Stimulated activated naive CD8-positive, alpha-beta T cell treated with anti-CD3 and anti-CD28 coated beads, Interleukin-15, amount 100 ng/mL, for 72 hours (primary cell): ENCODE measurements around the gene VPS39.

Source experiments
- ATAC-seq: fragments of 150-1000 bp; cut with Tn5 transposase; 2 replicates; pipeline ENCODE4 v1.10.0; 2021; ENCODE audit warnings: mild to moderate bottlenecking, moderate library complexity
- DNase-seq, 2 donors: peaks; one replicate each; pipeline ENCODE4 v3.0.0; 2021 to 2022
- H3K27ac Mint-ChIP-seq, 2 donors: one replicate each; pipeline ENCODE4 v1.8.0; 2022; ENCODE audit warnings: mild to moderate bottlenecking in 2 of 2, mixed read lengths in 2 of 2, moderate library complexity in 2 of 2
- H3K27me3 Mint-ChIP-seq: one replicate; pipeline ENCODE4 v1.8.0; 2022; ENCODE audit warnings: mixed read lengths
- H3K4me1 Mint-ChIP-seq: one replicate; pipeline ENCODE4 v1.8.0; 2022; ENCODE audit warnings: mild to moderate bottlenecking, mixed read lengths
- H3K4me3 Mint-ChIP-seq, 2 donors: one replicate each; pipeline ENCODE4 v1.8.0; 2022; ENCODE audit warnings: mild to moderate bottlenecking in 2 of 2, mixed read lengths in 2 of 2, moderate library complexity in 1 of 2
- H3K9me3 Mint-ChIP-seq, 2 donors: one replicate each; pipeline ENCODE4 v1.8.0; 2022; ENCODE audit warnings: mixed read lengths in 2 of 2

VPS39 gene

DNA sequence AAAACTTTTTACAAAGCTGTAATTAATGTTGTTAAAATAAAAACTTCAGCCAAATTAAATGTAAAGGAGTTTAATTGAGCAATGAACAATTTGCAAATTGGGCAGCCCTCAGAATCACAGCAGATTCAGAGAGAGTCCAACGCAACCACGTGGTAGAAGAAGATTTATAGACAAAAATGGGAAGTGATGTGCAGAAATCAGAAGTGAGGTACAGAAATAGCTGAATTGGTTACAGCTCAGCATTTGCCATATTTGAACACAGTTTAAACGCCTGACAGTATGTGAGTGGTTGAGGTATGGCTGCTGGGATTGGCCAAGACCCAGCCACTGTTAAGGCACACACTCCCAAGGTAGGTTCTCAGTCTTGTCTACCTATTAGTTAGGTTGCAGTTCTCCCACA is 99.3 kb downstream of the VPS39 start:
- DNase-seq, result no peak
- Mint-ChIP-seq H3K9me3 (no peaks in the 10 kb centered on the region), H3K27ac (no peak overlapping the region), H3K27me3 (peaks cover 16% of the 10 kb centered on the region), H3K4me1 (peaks cover 7% of the 10 kb centered on the region), H3K4me3 (no peak overlapping the region)
- ATAC-seq, result no peak
